B cell (primary cell): Measurements from ENCODE around the gene ARHGAP22. TPM values are rescaled to one million over a fixed set of nuclear protein-coding genes. Genes with fewer than 3 reads are reported as not detected.
A peak's percentile ranks its signal among the peaks of the same experiment; 100 is the strongest.

Experiments
- ATAC-seq: fragments of 200-7000 bp; cut with Tn5 transposase; one replicate; pipeline ENCODE4 v1.10.0; 2021; ENCODE audit warnings: low read depth, mild to moderate bottlenecking, moderate number of reproducible peaks, moderate library complexity
- CTCF ChIA-PET: fragments of 350-600 bp; sonication (Branson Sonifier 250); formaldehyde crosslinking; loops from one replicate; lab custom pipeline; 2021; ENCODE audit warnings: antibody characterized with exemption, inconsistent platforms; lab: Charles Lee
- POLR2A ChIA-PET: fragments of 350-600 bp; sonication (Branson Sonifier 250); formaldehyde crosslinking; loops from one replicate; lab custom pipeline; 2021; ENCODE audit warnings: antibody characterized with exemption; lab: Charles Lee
- DNase-seq: peaks from one replicate; pipeline ENCODE4 v3.0.0; 2013
- H2AFZ ChIP-seq: 2 replicates; pipeline ENCODE4 v1.6.1; 2012; ENCODE audit warnings: mild to moderate bottlenecking, low read depth, low read length; ENCODE audit not compliant: insufficient read depth, poor library complexity, severe bottlenecking
- H3K27ac ChIP-seq, 2 donors: 1 replicate in 1 of 2; 2 replicates in 1 of 2; pipeline ENCODE4 v1.5.1; 2012 to 2013; ENCODE audit warnings: low read length in 2 of 2, mild to moderate bottlenecking in 2 of 2, moderate library complexity in 1 of 2
- H3K27me3 ChIP-seq, 4 experiments: fragments of 200-600 bp in 1 of 4; sonication (generic) in 1 of 4; replicated peaks in 1 of 4; 1 replicate in 2 of 4; 2 replicates in 2 of 4; pipeline versions ENCODE4 v1.6.1 to v1.7.0; 2013 to 2016; ENCODE audit warnings: low read length in 3 of 4, mild to moderate bottlenecking in 2 of 4, mixed read lengths in 1 of 4, moderate library complexity in 1 of 4; ENCODE audit not compliant: insufficient read depth in 4 of 4, control insufficient read depth in 3 of 4; ENCODE audit errors: control extremely low read depth in 1 of 4
- H3K36me3 ChIP-seq, 2 experiments: replicated peaks in 1 of 2; 1 replicate in 1 of 2; 2 replicates in 1 of 2; pipeline versions ENCODE4 v1.6.1 to v1.7.1; 2013; ENCODE audit warnings: low read length in 1 of 2; ENCODE audit not compliant: insufficient read depth in 2 of 2, control insufficient read depth in 1 of 2; ENCODE audit errors: control extremely low read depth in 1 of 2, extremely low read depth in 1 of 2
- H3K4me1 ChIP-seq, 2 donors: fragments of 200-600 bp in 1 of 2; sonication (generic) in 1 of 2; 1 replicate in 1 of 2; 2 replicates in 1 of 2; pipeline versions ENCODE4 v1.5.1 to v1.6.1; 2013 to 2017; ENCODE audit warnings: low read length in 2 of 2; ENCODE audit not compliant: control insufficient read depth in 2 of 2, insufficient read depth in 2 of 2
- H3K4me2 ChIP-seq: replicated peaks from 2 replicates; pipeline ENCODE3; 2012; ENCODE audit warnings: mild to moderate bottlenecking, low read depth, low read length; ENCODE audit not compliant: poor library complexity, severe bottlenecking
- H3K4me3 ChIP-seq, 5 experiments: fragments of 200-600 bp in 1 of 5; sonication (generic) in 1 of 5; 1 replicate in 3 of 5; 2 replicates in 2 of 5; pipeline versions ENCODE4 v1.5.1 to v1.7.0; 2011 to 2016; ENCODE audit warnings: low read length in 4 of 5, mild to moderate bottlenecking in 4 of 5, low read depth in 2 of 5, control low read depth in 1 of 5, moderate library complexity in 1 of 5; ENCODE audit not compliant: insufficient read depth in 1 of 5; ENCODE audit errors: control extremely low read depth in 1 of 5, extremely low read depth in 1 of 5
- H3K79me2 ChIP-seq: fragments of 200-600 bp; sonication (generic); one replicate; pipeline ENCODE4 v1.6.0; 2016; ENCODE audit warnings: low read length; ENCODE audit not compliant: control insufficient read depth, insufficient read depth
- H3K9ac ChIP-seq: fragments of 200-600 bp; sonication (generic); 2 replicates; pipeline ENCODE4 v1.6.1; 2017; ENCODE audit warnings: mild to moderate bottlenecking, low read length, moderate library complexity
- H3K9me3 ChIP-seq, 3 donors: one replicate each; pipeline versions ENCODE4 v1.6.1 to v1.7.1; 2013; ENCODE audit warnings: low read length in 2 of 3; ENCODE audit not compliant: control insufficient read depth in 2 of 3, insufficient read depth in 1 of 3; ENCODE audit errors: control extremely low read depth in 1 of 3
- H4K20me1 ChIP-seq: 2 replicates; pipeline ENCODE4 v1.6.0; 2012; ENCODE audit warnings: mild to moderate bottlenecking, low read length; ENCODE audit not compliant: insufficient read depth, control insufficient read depth, poor library complexity, severe bottlenecking
- H3K27ac Mint-ChIP-seq: one replicate; pipeline ENCODE4 v1.8.0; 2021; ENCODE audit warnings: mixed read lengths
- H3K27me3 Mint-ChIP-seq: one replicate; pipeline ENCODE4 v1.8.0; 2021; ENCODE audit warnings: mixed read lengths
- H3K4me1 Mint-ChIP-seq: one replicate; pipeline ENCODE4 v1.8.0; 2021; ENCODE audit warnings: mixed read lengths
- H3K4me3 Mint-ChIP-seq: one replicate; pipeline ENCODE4 v1.8.0; 2021; ENCODE audit warnings: mixed read lengths
- H3K9me3 Mint-ChIP-seq: one replicate; pipeline ENCODE4 v1.8.0; 2022; ENCODE audit warnings: mixed read lengths; ENCODE audit not compliant: insufficient read depth
- CTCF ChIP-seq: fragments of 200-600 bp; IDR thresholded peaks from one replicate; pipeline ENCODE4 v1.8.0; 2022; ENCODE audit warnings: antibody characterized with exemption, mild to moderate bottlenecking
- EZH2 ChIP-seq: IDR thresholded peaks from 2 replicates; pipeline ENCODE4 v1.6.1; 2012; ENCODE audit warnings: borderline replicate concordance, low read depth, mild to moderate bottlenecking, moderate library complexity, low read length; ENCODE audit not compliant: insufficient read depth, poor library complexity, severe bottlenecking
- WGBS: methylation state at CpG from one replicate; pipeline ENCODE4 v1.1.5; 2013; ENCODE audit warnings: missing lambda C conversion rate; ENCODE audit not compliant: insufficient coverage; 5-methylcytosine and 5-hydroxymethylcytosine counted together
- intact Hi-C: fragments of 100-400 bp; cut with micrococcal nuclease; formaldehyde crosslinking; loops from one replicate; pipeline ENCODE4 v1.10.0; 2022
- polyA plus RNA-seq: library from polyadenylated mRNA; depleted of rRNA; stranded (reverse); fragments of >200 nt; gene quantifications from 2 replicates; pipeline ENCODE4 v1.2.3, GENCODE V29; 2012
- total RNA-seq, 2 donors: library from RNA; stranded (reverse); fragments of 120-200 nt in 1 of 2; gene quantifications; 1 replicate in 1 of 2; 2 replicates in 1 of 2; pipeline versions ENCODE4 v1.2.3 to v1.2.4, GENCODE V29; 2013 to 2022

Gene ARHGAP22
- total and polyA plus RNA-seq, 2 donors (not counting 1 experiment from before 2014, with no cell fraction given): 1.9 to 2.0 TPM

- no peaks in the 10 kb centered on the region for H3K79me2 ChIP-seq
- H3K27me3 ChIP-seq: peaks cover 0 to 15% (median 0%) of the 10 kb centered on the region in 4 experiments
- ATAC-seq: no peak
- WGBS: 97% methylated on average over 3 of the region's 4 CpGs
- Mint-ChIP-seq H3K4me3 (no peak overlapping the region), H3K4me1 (peaks cover 35% of the 10 kb centered on the region), H3K27ac (no peak overlapping the region), H3K9me3 (no peaks in the 10 kb centered on the region), H3K27me3 (peaks cover 9% of the 10 kb centered on the region)
- no peak overlapping the region for H3K4me3 ChIP-seq
- H3K4me2 ChIP-seq: no peak overlapping the region
- ChIA-PET CTCF (interaction anchor here (2.1 to 8.5 kb wide), 4 partner anchors 12 to 75 kb away, joined by 6 to 92 read pairs (median 44); no protein-coding TSS in a partner anchor), POLR2A (no interaction called here)
- intact Hi-C loops: no loop called here
- no peak overlapping the region for H3K9ac ChIP-seq
- TF ChIP-seq EZH2 (no peak), CTCF (no peak)
- no peak overlapping the region for H2AFZ ChIP-seq
- no peaks in the 10 kb centered on the region for H4K20me1 ChIP-seq
- DNase-seq: no peak
- no peaks in the 10 kb centered on the region for H3K9me3 ChIP-seq
- no peaks in the 10 kb centered on the region for H3K36me3 ChIP-seq
- H3K27ac ChIP-seq: no peak overlapping the region
- peaks cover 32% of the 10 kb centered on the region in 2 donors for H3K4me1 ChIP-seq
These were observed 21.6 kb upstream of the ARHGAP22 start for GRCh38 chr10:48626447-48626846.

- peaks cover 7% of the 10 kb centered on the region for H3K27me3 Mint-ChIP-seq
- ATAC-seq (peak; percentile 88), DNase-seq (peak; percentile 53)
- TF ChIP-seq CTCF (no peak), EZH2 (no peak)
- H3K9me3 Mint-ChIP-seq: no peaks in the 10 kb centered on the region
- Histone ChIP-seq H3K9me3 (no peaks in the 10 kb centered on the region), H3K9ac (no peak overlapping the region), H3K36me3 (no peaks in the 10 kb centered on the region), H3K4me3 (no peak overlapping the region), H3K4me1 (peaks cover 32% of the 10 kb centered on the region in 2 donors), H2AFZ (no peak overlapping the region), H3K27me3 (peaks cover 0 to 16% (median 0%) of the 10 kb centered on the region in 4 experiments), H3K4me2 (peak overlapping the region; percentile 27), H3K27ac (no peak overlapping the region), H4K20me1 (no peaks in the 10 kb centered on the region), H3K79me2 (no peaks in the 10 kb centered on the region)
- H3K4me1 Mint-ChIP-seq: peaks cover 35% of the 10 kb centered on the region
- no CpG with 5 or more reads among the region's 1 CpG for WGBS
- ChIA-PET POLR2A (interaction anchor here (0.7 to 1.4 kb wide), 2 partner anchors 10 to 356 kb away, joined by 4 to 13 read pairs; no protein-coding TSS in a partner anchor), CTCF (interaction anchor here (0.7 to 8.5 kb wide), 5 partner anchors 8 to 31 kb away, joined by 3 to 92 read pairs (median 31); no protein-coding TSS in a partner anchor)
- intact Hi-C loops: no loop called here
- peak overlapping the region; percentile 52 for H3K4me3 Mint-ChIP-seq
- peak overlapping the region; percentile 46 for H3K27ac Mint-ChIP-seq
These were observed 20.9 kb upstream of the ARHGAP22 start for GRCh38 chr10:48625826-48626134.
